ENCODE data around the gene WDR48.

WDR48 gene

GRCh38 chr3:39102504-39103323, 50.9 kb downstream of the WDR48 start:
- DNase-seq: no peak

GRCh38 chr3:39103324-39103693, 51.5 kb downstream of the WDR48 start:
- no peak for DNase-seq

- no peak for DNase-seq
Measured at GRCh38 chr3:39103791-39104552, 52.2 kb downstream of the WDR48 start.

- DNase-seq: no peak
Measured at GRCh38 chr3:39104961-39105686, 53.3 kb downstream of the WDR48 start.

- DNase-seq: no peak
Measured at GRCh38 chr3:39105687-39106063, 53.9 kb downstream of the WDR48 start.

GRCh38 chr3:39106281-39106811, 54.5 kb downstream of the WDR48 start:
- no peak for DNase-seq

GRCh38 chr3:39106851-39107387, 55.1 kb downstream of the WDR48 start:
- DNase-seq: peak; percentile 23

- peak; percentile 77 for DNase-seq
Measured at GRCh38 chr3:39107388-39108199, 55.8 kb downstream of the WDR48 start, which contains the start of the genes GORASP1 and TTC21A. Gene GORASP1, minus strand, starts transcription at chr3:39107627. Its CDS starts 86 bp downstream, at chr3:39107541. Gene TTC21A, plus strand, starts transcription at chr3:39107680. Its CDS starts 158 bp downstream, at chr3:39107838.

GRCh38 chr3:39108200-39108710, 56.4 kb downstream of the WDR48 start:
- DNase-seq: peak; percentile 59

- no peak for DNase-seq
Measured at GRCh38 chr3:39109086-39109485, 57.3 kb downstream of the WDR48 start.

GRCh38 chr3:39110041-39110639, 58.3 kb downstream of the WDR48 start:
- DNase-seq: no peak

- no peak for DNase-seq
Measured at GRCh38 chr3:39112113-39112512, 60.3 kb downstream of the WDR48 start.

GRCh38 chr3:39112535-39112934, 60.7 kb downstream of the WDR48 start:
- DNase-seq: no peak

GRCh38 chr3:39113291-39113690, 61.5 kb downstream of the WDR48 start:
- DNase-seq: no peak

- DNase-seq: no peak
Measured at GRCh38 chr3:39114456-39114855, 62.6 kb downstream of the WDR48 start.

- DNase-seq: no peak
Measured at GRCh38 chr3:39115870-39116269, 64.1 kb downstream of the WDR48 start.

GRCh38 chr3:39118079-39118478, 66.3 kb downstream of the WDR48 start:
- no peak for DNase-seq

- no peak for DNase-seq
Measured at GRCh38 chr3:39118931-39119660, 67.3 kb downstream of the WDR48 start.

- no peak for DNase-seq
Measured at GRCh38 chr3:39121621-39122020, 69.8 kb downstream of the WDR48 start.

GRCh38 chr3:39122813-39123212, 71.0 kb downstream of the WDR48 start:
- DNase-seq: no peak

All from CD4-positive, alpha-beta T cell treated with Interleukin-10 for 1 hour (primary cell).